ENCODE data around the gene PRKAR2B.
"Not testable (repeated sequence)": the region's sequence is repeated elsewhere in the genome, so short reads cannot be mapped to it uniquely, and the experiment has no call there.

Gene PRKAR2B

DNA sequence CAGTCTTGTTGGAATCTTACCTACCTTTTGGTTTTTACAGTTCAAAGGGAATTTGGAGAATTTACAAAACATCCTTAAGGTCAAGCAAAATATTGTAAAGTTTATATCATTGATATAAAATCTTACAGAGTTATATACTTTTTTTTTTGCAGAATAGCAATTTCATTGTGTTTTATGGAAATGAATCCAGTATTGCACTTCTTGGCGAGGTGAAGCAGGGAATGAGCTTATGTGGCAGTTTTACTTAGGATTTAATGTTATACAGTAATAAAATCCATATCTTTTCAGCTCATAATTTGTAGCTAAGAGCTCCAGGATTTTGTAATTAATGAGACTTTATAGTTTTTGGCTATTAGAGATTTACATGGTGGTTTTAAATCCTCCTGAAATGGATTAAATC is 5.0 kb downstream of the PRKAR2B start:
- no peak for DNase-seq

GRCh38 chr7:107049971-107050532 is 5.5 kb downstream of the PRKAR2B start:
- no peak for DNase-seq

DNA sequence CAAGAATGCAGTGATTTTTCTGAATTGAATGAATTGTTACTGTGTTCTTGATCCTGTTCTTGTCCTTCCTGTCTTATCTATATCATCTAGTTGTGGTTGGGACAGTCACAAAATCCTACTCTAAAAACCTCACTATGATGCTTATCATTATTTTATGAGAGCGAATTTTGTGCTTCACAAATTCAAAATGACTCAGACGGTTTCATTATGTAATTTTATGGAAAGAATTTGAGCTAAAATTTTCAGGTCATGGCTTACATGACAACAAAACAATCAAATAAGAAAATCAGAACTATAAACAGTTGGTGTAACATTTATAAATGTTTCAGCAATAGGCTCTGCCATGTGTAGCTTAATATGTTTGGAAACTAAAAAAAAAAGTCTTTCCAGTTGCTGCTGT is 6.9 kb downstream of the PRKAR2B start:
- no peak for DNase-seq

GRCh38 chr7:107054965-107055364 is 10.5 kb downstream of the PRKAR2B start:
- DNase-seq: not testable (repeated sequence)

DNA sequence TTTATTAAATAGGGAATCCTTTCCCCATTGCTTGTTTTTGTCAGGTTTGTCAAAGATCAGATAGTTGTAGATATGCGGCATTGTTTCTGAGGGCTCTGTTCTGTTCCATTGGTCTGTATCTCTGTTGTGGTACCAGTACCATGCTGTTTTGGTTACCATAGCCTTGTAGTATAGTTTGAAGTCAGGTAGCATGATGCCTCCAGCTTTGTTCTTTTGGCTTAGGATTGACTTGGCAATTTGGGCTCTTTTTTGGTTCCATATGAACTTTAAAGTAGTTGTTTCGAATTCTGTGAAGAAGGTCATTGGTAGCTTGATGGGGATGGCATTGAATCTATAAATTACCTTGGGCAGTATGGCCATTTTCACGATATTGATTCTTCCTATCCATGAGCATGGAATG is 11.6 kb downstream of the PRKAR2B start:
- not testable (repeated sequence) for DNase-seq

DNA sequence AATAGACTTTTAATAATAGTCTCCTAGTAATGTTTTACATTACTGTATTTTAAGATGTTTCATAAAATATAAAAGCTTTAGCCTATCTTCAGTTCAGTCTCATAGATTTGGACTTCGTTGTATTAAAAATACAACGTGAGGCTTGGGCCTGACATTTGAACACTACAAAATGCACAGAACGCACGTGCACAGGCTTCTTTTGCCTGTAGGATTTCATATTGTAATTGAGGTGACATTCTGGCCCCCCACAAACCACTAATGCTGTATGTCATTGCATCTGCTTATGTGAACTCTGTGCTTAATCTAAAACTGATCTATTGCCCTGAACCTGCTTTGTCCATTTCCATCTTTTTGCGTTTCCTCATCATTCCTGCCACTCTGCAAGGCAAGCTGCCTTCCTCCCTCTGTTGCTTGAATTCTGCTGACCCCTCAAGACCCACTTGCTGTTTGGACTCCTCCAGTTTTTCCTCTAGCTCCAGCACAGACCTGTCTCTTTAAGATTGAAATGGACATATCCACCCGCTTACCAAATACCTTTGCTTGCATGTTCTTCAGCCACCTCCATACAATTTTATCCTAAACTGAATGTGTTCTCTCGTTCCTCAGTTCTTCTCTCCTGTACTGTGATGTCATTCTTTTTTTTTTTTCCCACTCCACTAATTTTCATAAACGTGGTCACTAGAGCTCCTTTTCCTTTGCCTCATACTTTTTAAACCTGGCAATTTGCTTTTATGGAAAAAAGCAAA is 12.4 kb downstream of the PRKAR2B start:
- DNase-seq: no peak

DNA sequence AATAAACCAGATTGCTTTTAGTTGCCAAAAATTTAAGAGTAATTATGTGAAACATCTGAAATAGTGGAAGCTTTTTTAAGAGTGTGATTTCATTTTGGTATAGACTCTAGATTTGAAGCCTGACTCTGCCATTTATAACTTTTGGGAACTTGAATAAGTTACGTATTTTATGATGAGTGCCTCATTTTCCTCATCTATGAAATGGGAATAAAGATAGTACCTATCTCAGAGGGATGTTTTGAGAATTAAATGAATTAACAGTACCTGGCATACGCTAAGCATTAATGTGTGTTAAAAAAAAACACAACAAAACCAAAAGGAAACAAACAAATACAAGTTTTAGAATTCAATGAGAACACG is 12.9 kb downstream of the PRKAR2B start:
- DNase-seq: no peak

DNA sequence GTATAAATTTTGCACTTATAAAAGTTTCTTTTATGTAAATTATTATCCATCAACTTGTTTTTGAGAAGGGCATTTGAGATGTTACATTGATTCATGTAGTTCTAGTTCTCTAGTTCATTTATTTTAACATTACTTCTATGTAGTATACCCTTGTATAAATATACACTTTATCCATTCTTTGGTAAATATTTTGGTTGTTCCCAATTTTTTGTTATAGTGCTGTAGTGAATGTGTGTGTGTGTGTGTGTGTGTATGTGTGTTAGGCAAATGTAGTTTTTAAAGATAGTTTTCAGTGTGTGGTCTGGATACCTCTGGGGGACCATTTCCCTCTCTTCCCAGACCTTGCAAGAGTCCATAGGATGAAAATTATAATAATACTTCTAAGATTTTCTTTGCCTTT is 15.0 kb downstream of the PRKAR2B start:
- no peak for DNase-seq

- DNase-seq: no peak
These were observed 19.0 kb downstream of the PRKAR2B start for GRCh38 chr7:107063245-107064120.

- DNase-seq: no peak
These were observed 19.8 kb downstream of the PRKAR2B start for GRCh38 chr7:107064255-107064654.

- no peak for DNase-seq
These were observed 21.4 kb downstream of the PRKAR2B start for GRCh38 chr7:107065929-107066247.

- no peak for DNase-seq
These were observed 23.7 kb downstream of the PRKAR2B start for GRCh38 chr7:107068156-107068555.

DNA sequence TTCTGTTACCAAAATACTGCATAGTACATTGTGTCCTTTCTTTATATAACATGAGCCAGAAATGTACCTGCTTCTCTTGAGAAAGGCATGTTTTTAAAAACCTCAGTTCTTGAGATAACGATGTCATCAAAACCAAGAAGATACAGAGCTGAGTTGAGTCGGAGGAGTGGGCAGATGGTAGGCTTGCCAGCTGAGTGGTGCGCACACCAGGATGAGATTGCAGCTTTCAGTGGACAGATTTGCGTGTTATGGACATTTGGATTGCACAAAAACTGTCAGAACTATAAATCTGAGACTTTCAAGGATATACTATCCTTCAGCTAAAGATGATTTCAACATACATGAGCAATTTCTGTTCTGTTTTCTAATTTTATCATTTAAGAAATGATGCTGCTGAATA is 25.0 kb downstream of the PRKAR2B start:
- DNase-seq: no peak

- no peak for DNase-seq
These were observed 26.2 kb downstream of the PRKAR2B start for GRCh38 chr7:107070710-107071109.

GRCh38 chr7:107071129-107071528 is 26.6 kb downstream of the PRKAR2B start:
- no peak for DNase-seq

- DNase-seq: no peak
These were observed 27.6 kb downstream of the PRKAR2B start for GRCh38 chr7:107072133-107072532.

DNA sequence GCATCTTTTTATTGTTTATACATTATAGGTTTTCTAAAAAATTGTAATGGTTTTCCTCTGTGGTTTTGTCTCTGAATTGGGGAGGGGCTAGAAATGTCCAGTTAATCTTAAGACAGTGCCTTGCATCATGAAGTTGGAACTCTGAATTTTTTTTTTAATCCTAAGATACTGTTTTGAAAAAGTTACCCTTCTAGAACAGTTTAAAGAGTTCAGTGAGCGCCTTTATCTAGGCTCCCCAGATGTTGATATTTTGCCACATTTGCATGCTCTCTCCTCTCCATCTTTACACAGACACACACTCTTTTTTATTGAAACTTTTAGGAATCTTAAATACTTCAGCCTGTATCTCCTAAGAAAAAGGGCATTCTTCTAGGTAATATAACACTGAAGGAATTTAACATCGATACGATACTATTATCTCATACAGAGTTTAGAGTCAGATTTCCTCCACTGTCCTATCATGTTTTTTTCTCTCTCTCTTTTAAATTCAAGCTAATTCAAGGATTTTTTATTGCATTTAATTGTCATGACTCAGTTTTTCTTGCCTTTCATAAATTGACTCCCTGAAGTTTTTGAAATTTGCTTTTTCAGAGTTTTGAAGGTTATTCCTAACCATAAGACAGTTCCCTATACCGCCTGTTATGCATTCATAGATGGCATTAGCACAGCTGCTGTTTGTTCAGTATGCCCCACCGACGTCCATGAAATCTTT is 31.5 kb downstream of the PRKAR2B start:
- DNase-seq: no peak

- no peak for DNase-seq
These were observed 32.5 kb downstream of the PRKAR2B start for GRCh38 chr7:107076781-107077698.

DNA sequence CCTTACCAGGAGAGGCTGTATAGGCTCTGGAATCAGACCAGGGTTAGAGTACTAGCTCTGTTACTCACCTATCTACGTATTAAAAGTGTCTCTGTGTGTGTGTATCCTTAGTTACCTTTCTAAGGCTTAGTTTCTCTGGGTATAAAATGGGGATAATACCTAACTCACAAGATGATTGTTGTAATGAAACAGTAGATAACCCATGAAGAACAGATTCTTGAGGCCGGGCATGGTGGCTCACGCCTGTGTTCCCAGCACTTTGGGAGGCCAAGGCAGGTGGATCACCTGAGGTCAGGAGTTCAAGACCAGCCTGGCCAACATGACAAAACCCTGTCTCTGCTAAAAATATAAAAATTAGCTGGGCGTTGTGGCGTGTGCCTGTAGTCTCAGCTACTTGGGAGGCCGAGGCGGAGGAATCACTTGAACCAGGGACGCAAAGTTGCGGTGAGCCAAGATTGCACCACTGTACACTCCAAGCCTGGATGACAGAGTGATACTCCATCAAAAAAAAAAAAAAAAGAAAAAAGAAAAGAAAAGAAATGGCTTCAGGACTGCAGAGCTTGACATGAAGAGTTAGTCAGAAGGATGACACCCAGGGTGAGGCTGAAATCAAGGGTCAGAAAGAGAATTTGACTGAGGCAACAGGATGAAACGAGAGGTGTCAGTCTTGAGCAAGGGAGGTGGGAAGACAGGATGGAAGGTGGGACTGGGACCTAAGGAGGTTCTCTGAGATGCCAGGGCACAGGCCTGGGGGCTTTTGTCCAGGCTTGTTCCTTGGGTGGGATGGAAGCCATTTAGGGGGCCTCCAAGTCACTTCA is 33.4 kb downstream of the PRKAR2B start:
- no peak for DNase-seq

GRCh38 chr7:107078517-107078966 is 34.0 kb downstream of the PRKAR2B start:
- no peak for DNase-seq

All from effector CD4-positive, alpha-beta T cell (primary cell).